Subcutaneous adipose tissue (tissue), 4 donors: ENCODE measurements around the gene NEURL4. TPM values are rescaled to one million over a fixed set of nuclear protein-coding genes. Genes with fewer than 3 reads are reported as not detected.

ENCODE experiments used
- CTCF ChIP-seq: fragments of 450-650 bp; IDR thresholded peaks from one replicate; pipeline ENCODE4 v1.5.1; 2016; ENCODE audit warnings: low read depth, mild to moderate bottlenecking, control low read depth, antibody characterized with exemption, moderate library complexity
- total RNA-seq, 4 donors: library from RNA; depleted of rRNA; stranded (reverse); fragments of >200 nt; gene quantifications; one replicate each; pipeline ENCODE4 v1.1.0, GENCODE V29; 2016

Gene NEURL4
- 10 to 100 TPM in 3 of 4 donors, 1 to 10 TPM in 1; 4.9 to 22.6 (median 11.2) TPM for total RNA-seq

GRCh38 chr17:7328840-7329373 lies at the start of gene NEURL4:
Gene NEURL4 (minus strand): TSS chr17:7329335. CDS start chr17:7329312, 23 bp downstream.
- TF ChIP-seq CTCF, result no peak

GRCh38 chr17:7374353-7374752 lies 45.2 kb upstream of the NEURL4 start:
- TF ChIP-seq CTCF, result no peak

- TF ChIP-seq CTCF, result no peak
These were observed 41.7 kb upstream of the NEURL4 start for GRCh38 chr17:7370853-7371252.

- TF ChIP-seq CTCF, result no peak
These were observed 40.7 kb upstream of the NEURL4 start for GRCh38 chr17:7369825-7370224.

- TF ChIP-seq CTCF, result no peak
These were observed 38.9 kb upstream of the NEURL4 start for GRCh38 chr17:7367918-7368598.

GRCh38 chr17:7367083-7367482 lies 37.9 kb upstream of the NEURL4 start:
- no peak for TF ChIP-seq CTCF

- no peak for TF ChIP-seq CTCF
These were observed 34.2 kb upstream of the NEURL4 start for GRCh38 chr17:7363311-7363710.
